ENCODE results near the gene HS1BP3. TPM values are rescaled to one million over a fixed set of nuclear protein-coding genes. Genes with fewer than 3 reads are reported as not detected.

HS1BP3 gene
- total RNA-seq, 5 donors from 2014 or later (not counting 1 experiment from before 2014, with no cell fraction given) = 11.1 to 20.7 (median 17.2) TPM

- Histone ChIP-seq H3K4me3 (ENCODE audit: control insufficient read depth in 1 of 2, extremely low read depth in 1 of 2, low read length in 1 of 2) (no peak overlapping the region), H3K27ac (ENCODE audit: low read length) (no peak overlapping the region), H3K9me3 (no peaks in the 10 kb centered on the region), H3K36me3 (ENCODE audit: control insufficient read depth in 2 of 2, extremely low read depth in 1 of 2, insufficient read depth in 1 of 2, low read length in 1 of 2) (no peaks in the 10 kb centered on the region), H3K4me1 (ENCODE audit: control insufficient read depth in 1 of 2, extremely low read depth in 1 of 2, insufficient read depth in 2 of 2, low read length in 2 of 2) (no peaks in the 10 kb centered on the region), H3K27me3 (replicated peaks in 1 of 2; ENCODE audit: control insufficient read depth in 2 of 2, extremely low read depth in 1 of 2, insufficient read depth in 2 of 2, low read length in 1 of 2) (peaks cover 0 to 23% of the 10 kb centered on the region in 2 experiments)
- 71% methylated on average over 5 of the region's 7 CpGs for WGBS (ENCODE audit: insufficient coverage)
- H3K4me1 Mint-ChIP-seq = no peaks in the 10 kb centered on the region
- H3K27me3 Mint-ChIP-seq = peaks cover 3 to 4% of the 10 kb centered on the region in 2 donors
- no peak overlapping the region for H3K27ac Mint-ChIP-seq
- no peak for ATAC-seq (replicated peaks in 1 of 4)
- ChIA-PET CTCF (no interaction called here), POLR2A (no interaction called here)
- H3K4me3 Mint-ChIP-seq = no peak overlapping the region
- DNase-seq = no peak
- H3K36me3 Mint-ChIP-seq = no peaks in the 10 kb centered on the region
- H3K9me3 Mint-ChIP-seq = no peaks in the 10 kb centered on the region
Measured at GRCh38 chr2:20569464-20570223, 81.3 kb downstream of the HS1BP3 start.

GRCh38 chr2:20568501-20569463 lies 82.1 kb downstream of the HS1BP3 start:
- Histone ChIP-seq H3K4me1 (ENCODE audit: control insufficient read depth in 1 of 2, extremely low read depth in 1 of 2, insufficient read depth in 2 of 2, low read length in 2 of 2) (no peaks in the 10 kb centered on the region), H3K4me3 (ENCODE audit: control insufficient read depth in 1 of 2, extremely low read depth in 1 of 2, low read length in 1 of 2) (no peak overlapping the region), H3K36me3 (ENCODE audit: control insufficient read depth in 2 of 2, extremely low read depth in 1 of 2, insufficient read depth in 1 of 2, low read length in 1 of 2) (no peaks in the 10 kb centered on the region), H3K27ac (ENCODE audit: low read length) (no peak overlapping the region), H3K27me3 (replicated peaks in 1 of 2; ENCODE audit: control insufficient read depth in 2 of 2, extremely low read depth in 1 of 2, insufficient read depth in 2 of 2, low read length in 1 of 2) (peaks cover 0 to 23% of the 10 kb centered on the region in 2 experiments), H3K9me3 (no peaks in the 10 kb centered on the region)
- peaks cover 4 to 5% of the 10 kb centered on the region in 2 donors for H3K27me3 Mint-ChIP-seq
- no peaks in the 10 kb centered on the region for H3K9me3 Mint-ChIP-seq
- ChIA-PET POLR2A (no interaction called here), CTCF (no interaction called here)
- H3K4me1 Mint-ChIP-seq = no peaks in the 10 kb centered on the region
- no peak overlapping the region for H3K4me3 Mint-ChIP-seq
- 73% methylated on average over 3 of the region's 13 CpGs for WGBS (ENCODE audit: insufficient coverage)
- no peak for ATAC-seq (replicated peaks in 1 of 4)
- no peak overlapping the region for H3K27ac Mint-ChIP-seq
- H3K36me3 Mint-ChIP-seq = no peaks in the 10 kb centered on the region
- DNase-seq = no peak

- Mint-ChIP-seq H3K27ac (no peak overlapping the region), H3K36me3 (no peaks in the 10 kb centered on the region), H3K4me3 (no peak overlapping the region), H3K4me1 (no peaks in the 10 kb centered on the region), H3K27me3 (peaks cover 4 to 5% of the 10 kb centered on the region in 2 donors), H3K9me3 (no peaks in the 10 kb centered on the region)
- H3K27ac ChIP-seq (ENCODE audit: low read length) = no peak overlapping the region
- H3K4me3 ChIP-seq (ENCODE audit: control insufficient read depth in 1 of 2, extremely low read depth in 1 of 2, low read length in 1 of 2) = no peak overlapping the region
- peaks cover 0 to 30% of the 10 kb centered on the region in 2 experiments for H3K27me3 ChIP-seq (replicated peaks in 1 of 2; ENCODE audit: control insufficient read depth in 2 of 2, extremely low read depth in 1 of 2, insufficient read depth in 2 of 2, low read length in 1 of 2)
- 68% methylated on average over 2 of the region's 2 CpGs for WGBS (ENCODE audit: insufficient coverage)
- no peaks in the 10 kb centered on the region for H3K9me3 ChIP-seq
- H3K36me3 ChIP-seq (ENCODE audit: control insufficient read depth in 2 of 2, extremely low read depth in 1 of 2, insufficient read depth in 1 of 2, low read length in 1 of 2) = no peaks in the 10 kb centered on the region
- ChIA-PET POLR2A (no interaction called here), CTCF (no interaction called here)
- ATAC-seq (replicated peaks in 1 of 4) = no peak
- no peaks in the 10 kb centered on the region for H3K4me1 ChIP-seq (ENCODE audit: control insufficient read depth in 1 of 2, extremely low read depth in 1 of 2, insufficient read depth in 2 of 2, low read length in 2 of 2)
- DNase-seq = no peak
Measured at GRCh38 chr2:20567926-20568179, 83.0 kb downstream of the HS1BP3 start.

Other genes starting within 250 kb of the HS1BP3 start
- 10 to 100 TPM; 11.4 to 42.4 (median 14.7) TPM for gene RHOB, start 204.0 kb downstream of the HS1BP3 start, total RNA-seq
- gene GDF7, start 16.0 kb upstream of the HS1BP3 start, total RNA-seq = under 1 TPM; 0.10 to 0.51 (median 0.16) TPM
- gene LDAH, start 172.0 kb upstream of the HS1BP3 start, total RNA-seq = 10 to 100 TPM; 12.3 to 21.2 (median 18.1) TPM

Measured in T-cell (primary cell).